NCI-H524 treated with DMSO at 0.1 percent for 48 hours (cell line): Measurements from ENCODE around the gene RPS17.
"Not testable (repeated sequence)": the region's sequence is repeated elsewhere in the genome, so short reads cannot be mapped to it uniquely, and the experiment has no call there.

Source experiments
- DNase-seq: peaks from one replicate; lab custom pipeline; 2025; lab: John Stamatoyannopoulos, UW

The RPS17 gene

GRCh38 chr15:82507087-82507486, 33.2 kb downstream of the RPS17 start:
- DNase-seq, result not testable (repeated sequence)

- not testable (repeated sequence) for DNase-seq
These were observed 34.4 kb downstream of the RPS17 start for GRCh38 chr15:82505842-82506241.

GRCh38 chr15:82504074-82504473, 36.2 kb downstream of the RPS17 start:
- DNase-seq, result not testable (repeated sequence)

GRCh38 chr15:82502700-82503339, 37.4 kb downstream of the RPS17 start:
- DNase-seq, result not testable (repeated sequence)

- DNase-seq, result not testable (repeated sequence)
These were observed 39.5 kb downstream of the RPS17 start for GRCh38 chr15:82500772-82501171.

- DNase-seq, result not testable (repeated sequence)
These were observed 42.3 kb downstream of the RPS17 start for GRCh38 chr15:82497978-82498377.

GRCh38 chr15:82488250-82488649, 52.0 kb downstream of the RPS17 start:
- not testable (repeated sequence) for DNase-seq

GRCh38 chr15:82487045-82487444, 53.2 kb downstream of the RPS17 start:
- DNase-seq, result not testable (repeated sequence)
